GM19463 (cell line): ENCODE measurements around the gene NPAS1.

Experiments used
- ATAC-seq: cut with Tn5 transposase; IDR thresholded peaks from one replicate; pipeline ENCODE4 v1.9.1; 2021; ENCODE audit warnings: mild to moderate bottlenecking, moderate library complexity; ENCODE audit not compliant: unreplicated experiment

NPAS1 gene

DNA sequence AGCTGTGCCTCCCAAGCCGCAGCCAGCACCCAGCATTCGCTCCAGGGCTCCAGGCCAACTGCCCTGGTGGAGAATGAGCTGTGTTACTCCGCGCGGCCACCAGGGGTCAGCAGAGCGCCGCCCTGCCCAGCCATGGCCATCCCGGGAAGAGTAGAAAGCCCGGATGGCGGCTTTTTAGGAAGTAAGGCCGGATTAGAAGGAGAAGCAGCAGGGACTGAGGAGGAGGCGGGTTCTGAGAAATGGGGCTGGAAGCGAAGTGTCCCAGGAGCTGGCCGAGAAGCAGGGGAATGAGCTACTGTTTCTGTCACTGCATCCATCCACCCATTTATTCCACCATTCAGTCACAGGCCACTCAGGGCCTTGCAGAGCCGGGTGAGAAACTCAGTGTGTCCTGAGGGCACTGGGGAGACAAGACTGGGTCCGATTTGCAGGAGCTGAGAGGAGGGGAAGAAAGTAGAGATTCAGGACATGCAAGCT lies 6.6 kb upstream of the NPAS1 start:
- no peak for ATAC-seq

GRCh38 chr19:47018923-47019322 lies 714 bp upstream of the NPAS1 start:
- no peak for ATAC-seq

DNA sequence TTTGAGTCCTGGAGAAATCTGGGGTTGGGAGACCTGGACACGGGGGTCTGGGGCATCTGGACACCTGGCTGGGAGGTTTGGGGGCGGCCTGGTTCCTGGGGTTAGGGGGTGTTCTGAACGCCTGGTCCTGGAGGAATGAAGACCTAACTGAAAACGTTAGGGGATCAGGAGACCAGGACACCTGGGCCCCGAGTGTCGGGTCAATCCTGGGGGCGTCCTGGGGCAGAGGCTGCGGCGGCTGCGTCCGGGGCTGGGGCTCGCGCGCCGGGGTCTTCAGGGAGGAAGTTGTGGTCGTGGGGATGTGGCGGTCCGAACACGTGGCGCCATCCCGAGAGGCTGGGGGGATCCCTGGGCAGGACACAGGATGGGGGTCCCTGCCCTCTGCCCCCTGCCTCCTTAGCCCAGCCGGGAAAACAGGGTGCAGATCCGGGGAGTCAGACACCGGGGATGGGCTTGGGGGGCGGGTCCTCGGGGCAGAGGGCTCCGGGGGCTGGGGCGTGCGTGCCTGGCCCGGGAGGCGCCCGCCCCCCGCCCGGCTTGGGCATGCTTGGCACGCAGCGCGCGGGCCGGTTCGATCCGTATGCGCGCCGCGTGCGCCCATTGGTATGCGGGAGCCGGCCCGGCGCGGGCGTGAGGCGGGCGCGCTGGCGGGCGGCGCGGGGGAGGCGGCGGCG lies 632 bp downstream of the NPAS1 start:
- ATAC-seq = no peak

DNA sequence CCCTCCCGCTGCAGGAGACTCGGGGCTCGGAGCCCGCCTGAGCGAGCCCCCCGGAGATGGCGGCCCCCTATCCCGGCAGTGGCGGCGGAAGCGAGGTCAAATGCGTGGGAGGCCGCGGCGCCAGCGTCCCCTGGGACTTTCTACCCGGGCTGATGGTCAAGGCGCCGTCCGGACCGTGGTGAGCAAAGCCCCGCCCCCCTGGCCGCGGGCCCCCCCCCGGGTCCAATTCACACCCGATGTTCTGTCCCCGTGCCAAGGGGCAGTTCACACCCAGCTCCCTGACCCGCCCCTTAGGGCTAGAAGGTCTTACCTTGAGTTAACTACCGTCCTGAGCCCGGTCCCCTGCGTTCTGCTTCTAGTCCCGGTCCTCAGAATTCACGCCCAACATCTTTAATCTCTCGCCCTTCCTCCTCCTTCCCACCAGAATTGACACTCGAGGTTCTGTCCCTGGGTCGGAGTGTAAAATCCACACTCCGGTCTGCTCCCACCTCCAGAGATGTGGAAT lies 1.4 kb downstream of the NPAS1 start:
- ATAC-seq = no peak

- ATAC-seq = no peak
These were observed 2.0 kb downstream of the NPAS1 start for GRCh38 chr19:47021536-47022139.

- ATAC-seq = no peak
These were observed 2.5 kb downstream of the NPAS1 start for GRCh38 chr19:47022140-47022536.

GRCh38 chr19:47022541-47023447 lies 3.2 kb downstream of the NPAS1 start:
- ATAC-seq = no peak

DNA sequence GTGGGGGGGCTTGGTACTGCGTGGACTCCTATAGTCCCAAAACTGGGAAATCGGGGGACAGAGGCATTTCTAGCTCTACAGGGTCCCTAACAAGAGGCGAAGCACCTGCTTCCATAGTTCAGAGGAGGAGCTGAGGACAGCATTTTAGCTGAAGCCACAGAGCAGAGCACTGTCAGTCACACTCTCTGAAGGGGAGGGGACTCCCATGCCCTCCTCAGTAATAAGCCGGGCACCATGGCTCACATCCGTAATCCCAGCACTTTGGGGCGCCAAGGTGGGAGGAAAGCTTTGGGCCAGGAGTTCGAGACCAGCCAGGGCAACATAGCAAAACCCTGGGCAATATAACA lies 3.8 kb downstream of the NPAS1 start:
- no peak for ATAC-seq

GRCh38 chr19:47024502-47024901 lies 4.9 kb downstream of the NPAS1 start:
- ATAC-seq = no peak

GRCh38 chr19:47026156-47026555 lies 6.5 kb downstream of the NPAS1 start:
- no peak for ATAC-seq

- no peak for ATAC-seq
These were observed 7.3 kb downstream of the NPAS1 start for GRCh38 chr19:47026889-47027288.

DNA sequence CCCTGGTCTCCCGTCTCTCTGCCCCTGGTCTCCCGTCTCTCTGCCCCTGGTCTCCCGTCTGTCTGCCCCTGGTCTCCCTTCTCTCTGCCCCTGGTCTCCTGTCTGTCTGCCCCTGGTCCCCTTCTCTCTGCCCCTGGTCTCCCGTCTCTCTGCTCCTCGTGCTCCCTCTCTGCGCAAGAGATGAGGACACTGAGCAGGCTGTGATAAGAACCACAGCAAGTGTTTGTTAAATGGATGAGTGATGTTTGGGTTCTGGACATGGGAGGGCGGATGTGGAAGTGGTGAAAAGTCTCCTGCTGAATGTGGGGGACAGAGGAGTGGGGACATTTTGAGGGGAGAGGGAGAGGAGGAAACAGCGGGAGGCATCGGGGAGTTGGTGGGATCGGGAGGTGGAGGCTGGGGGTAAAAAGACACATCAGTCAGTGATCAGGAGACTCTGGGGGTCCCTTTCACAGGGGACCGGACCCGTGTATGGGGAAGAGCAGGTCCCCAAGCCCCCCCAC lies 8.0 kb downstream of the NPAS1 start:
- ATAC-seq = no peak

GRCh38 chr19:47028195-47028601 lies 8.6 kb downstream of the NPAS1 start:
- ATAC-seq = no peak

- ATAC-seq = no peak
These were observed 12.7 kb downstream of the NPAS1 start for GRCh38 chr19:47032171-47032811.

DNA sequence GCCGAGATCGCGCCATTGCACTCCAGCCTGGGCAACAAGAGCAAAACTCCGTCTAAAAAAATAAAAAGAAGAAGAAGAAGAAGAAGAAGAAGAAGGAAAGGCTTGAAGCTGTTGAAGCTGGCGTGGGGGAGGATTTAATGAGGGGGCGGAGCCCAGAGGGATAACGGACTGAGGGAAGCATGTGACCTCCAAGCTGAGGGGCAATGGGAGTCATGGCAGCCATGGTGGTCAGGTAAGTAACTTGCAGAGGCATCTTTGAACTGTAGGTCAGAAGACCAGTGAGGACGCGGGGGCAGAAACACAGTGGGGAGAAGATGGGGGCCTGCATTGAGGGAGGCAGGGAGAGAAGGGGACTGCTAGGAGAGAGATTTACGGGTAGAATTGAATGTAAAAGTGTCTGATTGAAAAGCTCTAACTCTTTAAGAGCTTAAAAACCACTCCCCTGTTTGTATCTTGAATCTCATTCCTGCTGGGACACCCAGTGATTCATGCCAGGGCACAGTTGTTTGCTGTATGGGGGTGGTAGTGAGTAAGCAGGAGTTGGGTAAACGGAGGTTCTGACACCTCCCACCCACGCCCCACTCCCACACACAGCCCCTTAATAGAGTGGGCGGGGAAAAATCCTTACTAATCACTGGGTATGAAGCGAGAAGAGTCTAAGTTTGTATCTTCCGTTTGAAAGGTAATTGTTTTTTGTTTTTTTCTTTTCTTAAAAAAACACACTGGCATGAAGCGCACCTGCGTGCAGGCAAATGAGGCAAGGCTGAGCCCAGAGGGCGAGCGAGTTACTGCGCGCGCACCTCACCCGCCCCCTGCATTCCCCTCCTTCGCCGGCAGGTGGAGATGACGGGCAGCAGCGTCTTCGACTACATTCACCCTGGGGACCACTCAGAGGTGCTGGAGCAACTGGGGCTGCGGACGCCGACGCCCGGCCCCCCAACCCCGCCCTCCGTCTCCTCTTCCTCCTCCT lies 15.8 kb downstream of the NPAS1 start:
- ATAC-seq = peak; percentile 78

DNA sequence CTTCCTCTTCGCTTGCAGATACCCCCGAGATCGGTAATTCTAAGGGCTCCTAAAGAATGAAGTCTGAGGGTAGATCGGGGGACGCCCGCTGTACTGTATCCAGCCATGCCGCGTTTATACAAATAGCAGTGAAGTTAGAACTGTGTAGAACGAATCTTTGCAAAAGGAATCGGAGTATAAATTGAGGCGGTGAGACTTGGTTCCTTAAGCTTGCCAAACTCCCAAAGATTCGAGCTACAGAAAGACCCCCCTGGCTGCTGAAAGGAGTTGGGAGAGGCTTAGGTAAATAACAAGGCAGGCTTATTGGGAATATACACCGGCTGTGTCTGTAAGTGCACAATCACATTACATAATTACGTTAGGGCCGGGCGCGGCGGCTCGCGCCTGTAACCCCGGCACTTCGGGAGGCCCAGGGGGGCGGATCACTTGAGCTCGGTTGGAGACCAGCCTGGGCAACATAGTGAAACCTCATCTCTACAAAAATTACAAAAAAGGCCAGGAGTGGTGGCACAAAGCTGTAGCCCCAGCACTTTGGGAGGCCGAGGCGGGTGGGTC lies 16.5 kb downstream of the NPAS1 start:
- no peak for ATAC-seq

DNA sequence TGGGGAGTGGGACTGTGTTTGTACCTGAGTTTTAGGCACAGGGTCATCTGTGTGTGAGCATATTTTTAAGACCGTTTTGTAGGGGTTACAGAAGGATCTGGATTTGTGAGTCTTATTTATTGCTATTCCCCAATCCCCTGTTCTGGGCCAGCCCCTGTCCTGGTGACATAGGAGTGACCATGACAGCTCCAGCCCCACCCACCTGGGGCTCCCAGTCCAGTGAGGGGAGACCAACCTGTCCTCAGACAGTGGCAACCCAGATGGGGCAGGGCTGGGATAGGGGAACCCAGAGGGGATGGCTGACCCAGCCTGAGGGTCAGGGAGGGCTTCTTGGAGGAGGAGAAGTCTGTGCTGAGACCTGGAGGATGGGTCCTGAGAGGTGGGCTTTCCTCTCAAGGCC lies 18.1 kb downstream of the NPAS1 start:
- no peak for ATAC-seq

DNA sequence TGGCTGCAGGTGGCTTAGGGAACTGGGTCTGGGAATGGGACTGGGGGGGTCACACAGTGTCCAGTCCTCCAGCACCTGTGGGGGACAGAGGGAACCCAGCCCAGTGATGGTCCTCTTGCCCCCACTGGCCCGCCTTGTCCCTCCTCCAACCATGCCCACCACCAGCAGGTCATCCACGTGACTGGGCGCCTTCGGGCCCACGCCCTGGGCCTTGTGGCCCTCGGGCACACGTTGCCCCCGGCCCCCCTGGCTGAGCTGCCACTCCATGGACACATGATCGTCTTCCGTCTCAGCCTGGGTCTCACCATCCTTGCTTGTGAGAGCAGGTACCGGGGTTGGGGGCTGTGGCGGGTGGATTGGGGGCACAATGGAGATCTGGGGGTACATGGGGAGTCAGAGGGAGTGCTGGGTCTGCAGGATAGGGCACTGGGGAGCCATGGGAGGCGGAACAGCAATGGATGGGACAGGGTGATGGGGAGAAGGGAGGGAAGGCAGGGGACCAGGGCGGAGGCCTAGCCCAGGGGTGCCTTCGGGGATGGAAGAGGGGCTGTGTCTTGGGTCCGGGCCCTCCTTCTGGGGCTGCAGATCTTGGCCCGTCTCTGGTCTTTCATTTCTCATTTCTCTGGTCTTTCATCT lies 19.7 kb downstream of the NPAS1 start:
- no peak for ATAC-seq

DNA sequence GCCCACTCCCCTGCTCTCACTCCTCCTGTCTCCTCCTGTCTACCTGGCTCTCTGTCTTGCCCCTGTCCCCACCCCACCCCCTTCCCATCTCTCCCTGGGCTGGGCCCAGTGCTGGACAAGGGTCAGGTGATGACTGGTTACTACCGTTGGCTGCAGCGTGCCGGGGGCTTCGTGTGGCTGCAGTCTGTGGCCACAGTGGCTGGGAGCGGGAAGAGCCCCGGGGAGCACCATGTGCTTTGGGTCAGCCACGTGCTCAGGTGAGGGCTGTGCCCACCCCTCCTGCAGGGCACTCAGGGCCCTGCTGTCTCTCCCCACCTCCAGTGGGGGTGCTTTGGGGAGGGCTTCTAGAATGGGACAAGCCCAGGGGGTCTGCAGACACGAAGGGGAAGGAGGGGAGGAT lies 21.2 kb downstream of the NPAS1 start:
- ATAC-seq = no peak
